HG03469 (cell line): ENCODE data around the gene COL4A1.

ENCODE experiments used
- ATAC-seq: cut with Tn5 transposase; IDR thresholded peaks from one replicate; pipeline ENCODE4 v1.9.1; 2021; ENCODE audit warnings: mild to moderate bottlenecking, moderate library complexity, moderate number of reproducible peaks; ENCODE audit not compliant: unreplicated experiment

The COL4A1 gene

DNA sequence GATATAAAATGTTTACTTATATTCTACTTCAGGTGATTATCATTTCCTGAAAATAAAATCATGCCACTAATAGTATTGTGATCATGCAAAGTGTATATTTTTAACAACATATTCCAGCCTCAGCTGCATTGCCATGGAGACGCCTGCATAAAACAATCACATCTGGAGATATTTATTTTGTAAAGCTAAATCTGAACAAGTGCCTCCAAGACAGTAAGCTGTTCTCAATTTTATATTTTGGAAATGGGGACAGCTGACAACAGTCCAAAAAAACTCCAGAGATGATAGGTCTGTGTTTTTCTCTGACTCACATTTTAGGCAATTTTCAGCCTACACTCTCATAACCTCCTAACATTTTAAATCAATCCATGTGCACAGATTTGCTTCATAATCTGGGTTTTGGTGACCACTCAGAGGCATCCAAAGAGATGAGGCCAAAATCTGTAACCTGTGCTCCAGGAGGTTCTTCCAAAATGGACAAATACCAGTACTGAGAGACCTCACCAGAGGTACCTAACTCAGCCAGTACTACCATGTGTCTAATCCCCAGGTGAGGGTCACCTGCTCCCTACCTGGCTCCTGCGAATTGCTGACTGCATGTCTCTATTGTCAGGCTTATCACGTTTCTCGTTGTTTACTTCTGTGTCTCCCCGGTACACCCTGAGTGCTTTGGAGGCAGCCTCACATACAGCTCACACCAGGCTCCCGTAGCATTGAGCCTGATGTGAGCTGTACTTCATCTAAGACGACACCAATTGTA is 62.7 kb downstream of the COL4A1 start:
- no peak for ATAC-seq

DNA sequence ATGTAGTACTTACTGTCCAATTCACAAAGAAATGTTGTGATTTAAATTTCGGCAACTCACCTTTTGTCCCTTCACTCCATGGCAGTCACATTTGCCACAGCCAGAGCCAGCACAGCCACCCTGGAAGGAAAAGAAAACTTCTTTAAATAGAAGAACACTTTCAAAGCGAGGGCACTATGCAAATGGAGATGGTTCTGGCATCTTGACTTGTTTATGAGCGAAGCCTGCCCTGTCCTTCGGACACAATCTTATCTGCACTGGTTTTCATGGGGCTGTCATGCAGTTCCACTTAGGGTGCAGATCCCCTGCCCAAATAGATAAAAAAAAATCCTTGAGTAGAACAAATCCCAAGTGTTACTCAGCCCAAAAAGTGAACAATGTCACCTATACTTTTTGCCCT is 64.3 kb downstream of the COL4A1 start:
- no peak for ATAC-seq

DNA sequence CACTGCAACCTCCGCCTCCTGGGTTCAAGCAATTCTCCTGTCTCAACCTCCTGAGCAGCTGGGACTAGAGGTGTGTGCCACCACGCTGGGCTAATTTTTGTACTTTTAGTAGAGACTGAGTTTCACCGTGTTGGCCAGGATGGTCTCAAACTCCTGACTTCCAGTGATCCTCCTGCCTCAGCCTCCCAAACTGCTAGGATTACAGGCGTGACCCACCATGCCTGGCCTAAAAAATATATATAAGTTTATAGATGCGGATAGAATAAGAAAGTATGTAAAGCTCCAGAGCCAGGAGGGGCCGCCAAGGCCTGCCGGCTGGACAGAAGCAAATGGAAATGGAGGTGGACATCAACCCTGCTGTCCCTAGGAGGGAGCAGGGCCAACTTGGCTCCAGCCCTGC is 66.0 kb downstream of the COL4A1 start:
- no peak for ATAC-seq

DNA sequence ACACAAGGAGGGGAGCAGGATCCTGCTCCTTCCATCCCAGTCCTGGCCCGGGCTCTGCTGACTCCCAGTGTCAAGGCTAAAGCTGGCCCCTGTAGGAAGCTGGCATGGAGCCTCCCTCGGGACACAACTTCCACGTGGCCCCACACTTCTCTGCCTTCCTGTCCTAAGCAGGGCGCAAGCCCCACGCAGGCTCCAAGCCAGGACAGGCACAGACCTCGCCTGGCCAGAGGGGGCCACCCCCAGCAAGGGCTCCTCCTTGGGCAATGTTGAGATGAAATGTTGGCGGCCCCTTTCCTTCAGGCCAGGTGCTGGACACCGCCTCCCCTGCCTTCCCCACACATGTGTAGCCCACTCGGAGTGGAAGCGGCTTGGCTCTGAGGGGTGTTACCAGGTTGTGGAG is 66.6 kb downstream of the COL4A1 start:
- no peak for ATAC-seq

DNA sequence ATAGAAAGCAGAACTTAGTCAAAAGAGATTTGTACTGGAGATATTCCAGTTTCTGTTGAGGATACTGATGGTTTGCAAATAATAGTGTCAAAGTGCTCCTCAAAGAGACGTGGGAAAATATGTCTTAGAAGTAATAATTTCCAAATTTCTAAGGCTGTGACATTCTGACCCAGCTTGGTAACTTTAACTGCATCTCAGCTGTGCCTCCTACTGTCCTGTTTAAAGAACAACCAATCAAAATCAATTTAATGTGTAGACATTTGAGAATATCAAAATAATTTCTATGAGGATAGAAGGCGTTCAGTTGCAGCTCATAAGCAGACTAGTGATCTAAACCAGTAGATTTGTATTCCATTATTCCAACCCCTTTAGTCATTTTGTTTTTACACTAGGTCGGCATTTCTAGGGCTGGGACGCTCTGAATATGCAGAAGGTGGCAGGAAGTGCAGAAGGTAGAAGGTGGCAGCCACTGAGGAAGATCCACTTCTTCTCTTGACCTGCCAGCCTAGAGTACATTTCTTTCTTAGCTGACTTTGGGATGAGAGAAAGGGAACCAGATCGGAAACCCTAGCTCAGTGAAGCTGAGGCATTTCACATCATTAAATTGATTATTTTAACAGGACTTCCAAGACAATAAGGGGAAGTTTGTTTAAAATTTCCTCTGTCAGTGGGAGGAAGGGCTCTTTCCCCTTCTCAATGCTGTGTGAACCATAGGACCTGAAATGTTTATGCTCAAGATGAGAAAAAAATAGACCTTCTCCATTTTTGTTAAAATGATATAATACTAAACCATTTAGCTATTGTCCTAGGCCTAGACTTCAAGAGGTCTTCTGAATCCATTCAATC is 67.5 kb downstream of the COL4A1 start:
- ATAC-seq, result no peak

DNA sequence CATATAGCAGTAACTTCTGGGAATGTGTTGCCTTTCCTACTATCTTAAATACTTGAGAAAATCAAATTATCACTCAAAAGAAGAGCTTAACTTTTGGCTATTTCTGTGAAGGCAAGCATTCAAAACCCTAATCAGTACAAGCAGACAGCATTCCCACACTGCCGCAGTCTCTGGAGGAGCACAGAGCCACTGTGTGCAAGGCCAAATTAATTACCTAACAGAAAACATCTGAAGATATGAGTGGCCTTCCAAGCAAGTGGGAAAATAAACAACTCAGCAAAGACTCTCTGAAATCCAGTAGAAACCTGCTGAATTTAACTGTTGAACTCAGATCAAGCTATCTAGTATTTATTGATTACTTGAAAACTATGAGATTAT is 68.2 kb downstream of the COL4A1 start:
- no peak for ATAC-seq

DNA sequence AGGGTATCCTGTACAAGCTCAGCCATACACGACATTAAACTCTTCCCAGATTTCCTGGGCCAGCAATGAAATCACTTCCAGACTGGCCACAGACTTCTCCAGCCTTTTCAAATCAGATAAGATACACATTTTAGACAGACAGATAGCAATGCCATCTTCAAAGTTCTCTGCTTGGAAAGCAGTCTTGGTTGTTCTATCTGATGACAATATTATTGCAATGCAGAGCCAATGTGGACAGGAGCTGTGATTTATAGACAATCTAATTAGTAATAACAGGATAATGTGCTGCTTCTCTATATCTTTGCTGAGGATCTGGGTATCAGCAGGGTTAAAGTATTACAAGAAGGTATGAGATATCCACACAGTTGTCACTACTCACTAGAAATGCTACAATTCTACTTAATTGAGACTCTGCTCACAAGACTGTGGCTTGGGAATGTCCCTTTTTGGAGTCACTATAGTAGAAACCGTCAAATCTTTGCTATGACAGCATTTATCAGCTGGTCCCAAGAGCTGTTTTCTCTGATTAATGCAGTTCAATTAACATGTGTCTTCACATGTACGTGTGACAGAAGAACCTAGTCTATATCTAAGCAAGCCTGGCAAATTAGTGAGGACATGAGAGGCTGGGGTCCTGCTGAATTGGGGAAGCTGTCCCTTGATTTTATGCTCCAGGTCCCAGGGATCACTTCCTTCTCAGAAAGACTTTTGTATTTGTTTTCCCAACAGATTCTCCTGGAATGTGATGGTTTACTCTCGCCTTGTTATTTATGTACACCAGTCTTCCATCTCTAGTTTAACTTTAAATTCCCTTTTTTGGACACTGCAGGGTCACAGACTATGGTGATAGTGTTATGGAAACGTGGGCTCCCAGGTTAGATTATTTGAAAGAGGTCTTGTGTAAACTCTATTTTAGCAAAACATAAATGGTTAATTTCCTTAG is 68.8 kb downstream of the COL4A1 start:
- no peak for ATAC-seq

DNA sequence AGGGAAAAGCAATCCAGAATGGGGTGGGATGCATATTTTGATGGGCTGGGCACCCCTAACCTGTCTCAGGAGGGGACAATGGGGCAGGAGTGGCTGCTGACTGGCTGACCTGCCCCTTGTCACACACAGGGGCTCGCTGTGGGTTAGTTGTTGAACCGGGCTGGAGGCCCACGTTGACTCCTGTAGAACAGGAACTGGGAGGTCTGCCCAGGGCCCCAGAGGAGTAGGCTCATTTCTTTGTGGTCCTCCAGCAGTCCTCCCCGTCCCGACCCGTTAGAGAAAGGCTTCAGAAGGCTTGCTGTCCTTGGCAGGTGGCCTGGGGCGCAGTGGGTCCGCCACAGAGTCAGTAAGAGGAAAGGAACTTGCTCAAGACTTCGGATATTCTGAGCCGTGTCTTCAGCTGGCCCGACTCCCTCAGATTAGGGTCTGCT is 70.1 kb downstream of the COL4A1 start:
- ATAC-seq, result no peak

DNA sequence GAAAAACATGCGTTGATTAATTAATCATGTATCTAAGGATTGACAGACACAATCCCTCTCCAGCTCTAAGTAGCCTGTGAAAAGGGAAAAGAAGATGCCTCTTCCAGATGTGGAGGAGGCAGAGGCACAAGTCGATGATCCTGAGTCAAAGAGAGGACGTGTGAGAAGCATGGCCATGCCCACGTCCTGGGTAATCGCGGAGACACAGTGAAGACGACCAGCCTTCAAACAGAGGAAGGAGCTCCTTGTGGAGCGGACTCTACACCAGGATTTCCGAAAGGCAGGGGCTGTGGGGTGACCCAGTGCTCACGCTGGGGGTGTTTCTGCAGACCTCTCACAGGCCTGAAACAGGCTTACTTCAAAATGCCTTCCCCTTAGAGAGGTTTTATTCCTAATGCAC is 70.5 kb downstream of the COL4A1 start:
- ATAC-seq, result no peak

DNA sequence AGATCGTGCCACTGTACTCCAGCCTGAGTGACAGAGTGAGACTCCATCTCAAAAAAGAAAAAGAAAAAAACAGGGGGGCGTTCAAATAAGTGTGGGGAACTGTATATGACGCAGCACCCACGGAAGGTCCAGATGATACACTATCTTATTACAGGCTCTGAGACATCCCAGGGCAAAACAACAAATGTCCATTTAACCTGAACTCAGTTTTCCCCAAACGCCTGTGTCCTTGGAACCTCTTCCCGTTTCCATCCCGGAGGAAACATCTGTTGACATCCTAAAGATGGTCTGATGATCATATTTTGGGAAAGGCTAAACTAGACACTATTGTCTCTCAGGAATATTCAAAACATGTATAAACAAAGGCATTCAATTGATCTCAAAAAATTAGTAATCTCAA is 72.4 kb downstream of the COL4A1 start:
- no peak for ATAC-seq

DNA sequence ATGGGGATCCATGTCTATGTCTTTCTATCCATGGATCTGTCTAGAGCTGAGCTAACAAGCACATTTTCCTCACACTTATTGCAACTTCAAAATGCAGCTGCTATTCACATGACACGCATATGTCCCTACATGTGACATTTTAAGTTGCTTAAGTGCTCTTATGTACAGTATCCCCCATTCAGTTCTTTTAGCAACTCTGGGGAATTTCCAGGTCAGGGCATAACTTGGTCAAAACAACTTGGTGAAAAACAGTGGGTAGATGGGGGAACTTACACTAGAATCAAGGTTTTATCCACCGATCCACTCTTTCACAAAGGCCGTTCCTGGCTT is 73.0 kb downstream of the COL4A1 start:
- ATAC-seq, result no peak

DNA sequence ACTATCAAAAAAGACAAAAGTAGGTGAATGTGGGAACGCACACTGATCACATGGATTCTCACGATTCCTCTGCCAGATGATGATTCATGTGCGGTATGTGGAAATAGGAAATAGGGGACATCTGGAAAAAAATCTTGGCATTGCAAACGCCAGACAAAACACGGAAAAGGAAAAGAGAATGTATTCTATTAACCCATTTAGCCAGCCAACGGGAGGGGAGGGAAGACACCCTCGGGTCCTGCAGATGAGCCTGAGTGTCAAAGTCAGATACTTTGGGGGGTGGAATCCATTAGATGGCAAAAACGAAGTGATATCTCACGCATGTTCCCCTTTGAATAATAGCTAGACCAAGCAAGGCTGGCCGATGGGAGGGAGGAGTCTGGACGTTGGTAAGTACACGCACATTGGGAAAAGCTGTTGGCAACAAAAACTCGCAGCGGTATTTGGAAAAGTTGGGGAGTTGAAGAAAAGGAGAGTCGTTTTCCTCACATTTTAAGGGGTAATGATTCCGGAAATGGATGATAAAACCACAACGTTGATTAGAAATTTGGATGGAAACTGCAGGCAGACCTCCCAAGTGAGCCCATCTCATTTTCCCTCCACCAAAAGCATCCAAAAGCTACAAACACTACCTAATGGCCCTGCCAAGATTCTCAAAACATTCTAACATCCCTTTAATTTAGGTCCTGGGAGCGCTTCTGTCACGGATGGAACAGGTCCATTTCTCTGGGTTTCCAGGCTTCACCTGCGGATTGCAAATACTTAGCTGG is 73.6 kb downstream of the COL4A1 start:
- ATAC-seq, result no peak

DNA sequence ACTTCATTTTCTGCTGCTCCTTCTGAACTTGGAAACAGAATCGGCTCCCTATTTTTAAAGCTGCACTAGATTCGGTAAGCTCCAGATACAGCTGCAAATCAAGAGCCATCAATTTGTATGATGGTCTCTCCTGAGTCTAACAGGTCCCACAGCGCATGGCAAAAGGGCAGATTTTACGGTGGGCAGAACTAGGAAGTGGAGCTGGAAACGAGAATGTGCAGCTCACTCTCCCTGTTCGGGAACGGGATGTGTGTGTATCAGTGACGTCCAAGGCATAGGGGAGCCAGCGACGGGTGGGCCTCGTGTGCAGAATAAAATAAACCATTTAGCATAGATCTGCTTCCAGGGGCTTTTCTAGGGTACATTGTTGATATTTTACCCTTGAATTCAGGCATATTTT is 74.2 kb downstream of the COL4A1 start:
- no peak for ATAC-seq

DNA sequence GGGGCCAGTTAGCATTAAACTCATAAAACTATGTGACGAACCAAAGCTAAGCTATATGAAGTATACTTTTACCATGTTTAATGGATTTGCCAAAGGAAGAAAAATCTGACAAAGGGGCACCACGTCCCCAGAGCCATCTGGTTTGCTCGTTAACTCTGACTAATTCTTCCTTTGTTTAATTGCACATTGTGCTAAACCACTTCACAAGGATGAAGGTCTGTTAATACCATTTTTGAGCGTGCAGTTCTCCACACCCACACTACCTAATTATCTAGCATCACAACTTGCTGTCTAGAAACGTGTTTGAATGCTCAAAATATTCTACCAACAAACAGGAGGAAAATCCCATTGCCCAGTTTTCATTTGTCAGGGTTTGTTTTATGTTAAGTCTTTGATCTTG is 74.8 kb downstream of the COL4A1 start:
- ATAC-seq, result no peak

DNA sequence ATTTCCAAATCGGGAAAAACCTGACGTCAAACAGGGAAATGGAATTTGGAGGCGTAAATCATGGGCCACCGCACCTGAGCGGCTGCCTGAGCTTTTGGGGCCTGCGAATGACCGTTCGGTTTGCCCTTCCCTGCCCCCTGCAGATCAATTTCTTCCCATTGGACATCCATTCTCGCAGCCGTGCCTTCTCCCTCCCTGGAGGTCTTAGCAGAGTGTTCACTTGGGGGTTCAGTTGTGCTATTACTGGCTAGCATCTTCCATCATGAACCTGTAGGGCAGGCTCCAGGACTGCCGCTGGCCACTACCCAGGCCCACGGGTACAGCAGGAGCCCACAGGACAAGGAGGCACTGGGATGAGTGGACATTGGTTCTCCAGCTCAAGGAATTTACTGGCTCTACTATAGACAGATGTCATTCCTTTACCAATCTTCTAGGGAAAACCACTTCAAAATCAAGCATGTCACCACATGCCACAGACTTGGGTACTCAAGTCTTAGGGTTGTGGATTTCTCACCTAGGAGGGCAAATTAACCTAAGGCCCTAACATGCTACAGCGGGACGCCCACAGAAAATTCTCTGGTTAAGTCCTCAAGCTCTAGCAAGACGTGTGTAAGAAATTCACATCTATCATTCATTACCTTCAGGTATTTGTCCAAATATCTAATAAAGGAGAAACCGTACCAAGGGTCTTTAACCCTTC is 75.5 kb downstream of the COL4A1 start:
- ATAC-seq, result no peak

DNA sequence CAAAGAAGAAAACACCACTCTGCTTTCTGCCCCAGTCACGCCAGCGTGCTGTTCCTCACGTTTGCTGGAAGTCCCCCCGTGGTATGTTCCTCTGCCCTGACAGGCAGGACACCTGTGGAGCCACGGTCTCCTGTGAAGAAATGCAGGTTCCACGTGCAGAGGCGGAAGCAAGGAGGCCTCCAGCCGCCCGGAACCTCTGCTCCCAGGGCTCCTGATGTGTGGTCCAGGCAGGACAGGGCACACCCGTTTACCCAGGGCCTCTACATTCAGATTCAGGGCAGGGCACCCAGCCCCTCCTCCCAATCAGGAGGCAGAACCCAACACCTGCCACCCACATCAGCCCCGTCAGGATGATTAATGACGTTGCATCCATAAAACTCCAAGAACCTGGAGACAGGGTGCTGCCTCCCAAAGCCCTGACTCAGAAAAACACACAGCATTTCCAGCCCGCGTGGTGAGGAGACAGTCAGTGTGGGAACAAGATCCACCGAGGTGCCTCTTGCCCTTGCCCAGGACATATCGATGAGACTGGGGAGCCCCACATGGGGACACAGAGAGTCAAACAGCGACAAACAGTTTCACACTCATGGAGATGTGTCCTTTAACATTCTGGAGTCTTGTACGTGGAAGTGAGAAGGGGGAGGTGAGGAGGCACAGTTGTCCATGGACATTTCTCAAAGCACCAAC is 76.2 kb downstream of the COL4A1 start:
- no peak for ATAC-seq

DNA sequence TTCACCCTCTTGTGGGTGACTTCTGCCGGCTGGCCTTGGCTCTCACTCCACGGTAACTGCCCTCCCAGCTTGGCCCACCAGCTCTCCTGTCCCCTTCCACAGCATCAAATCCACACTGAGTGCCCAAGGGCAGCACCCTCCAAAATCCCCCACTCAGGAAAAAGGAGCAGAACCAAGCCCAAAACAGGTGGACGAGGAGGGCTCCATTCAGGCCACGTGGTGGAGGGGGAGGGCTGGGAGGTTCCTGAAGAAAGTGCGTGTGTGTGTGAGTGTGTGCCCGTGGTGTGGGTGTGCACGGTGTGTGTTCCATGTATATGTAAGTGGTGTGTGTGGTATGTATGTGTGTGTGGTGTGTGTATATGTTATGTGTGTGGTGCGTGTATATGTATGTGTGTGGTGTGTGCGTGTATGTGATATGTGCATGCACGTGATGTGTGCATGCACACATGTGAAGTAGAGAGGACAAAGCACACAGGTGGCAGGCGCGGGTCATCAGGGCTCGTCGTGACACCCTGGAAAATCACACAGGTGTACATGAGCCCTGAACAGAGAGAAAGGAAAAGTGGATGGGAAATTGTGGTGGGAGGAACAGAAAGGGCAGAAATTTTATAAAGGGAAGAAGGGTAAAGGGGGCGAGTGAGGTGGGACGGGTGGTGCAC is 76.9 kb downstream of the COL4A1 start:
- ATAC-seq, result no peak

DNA sequence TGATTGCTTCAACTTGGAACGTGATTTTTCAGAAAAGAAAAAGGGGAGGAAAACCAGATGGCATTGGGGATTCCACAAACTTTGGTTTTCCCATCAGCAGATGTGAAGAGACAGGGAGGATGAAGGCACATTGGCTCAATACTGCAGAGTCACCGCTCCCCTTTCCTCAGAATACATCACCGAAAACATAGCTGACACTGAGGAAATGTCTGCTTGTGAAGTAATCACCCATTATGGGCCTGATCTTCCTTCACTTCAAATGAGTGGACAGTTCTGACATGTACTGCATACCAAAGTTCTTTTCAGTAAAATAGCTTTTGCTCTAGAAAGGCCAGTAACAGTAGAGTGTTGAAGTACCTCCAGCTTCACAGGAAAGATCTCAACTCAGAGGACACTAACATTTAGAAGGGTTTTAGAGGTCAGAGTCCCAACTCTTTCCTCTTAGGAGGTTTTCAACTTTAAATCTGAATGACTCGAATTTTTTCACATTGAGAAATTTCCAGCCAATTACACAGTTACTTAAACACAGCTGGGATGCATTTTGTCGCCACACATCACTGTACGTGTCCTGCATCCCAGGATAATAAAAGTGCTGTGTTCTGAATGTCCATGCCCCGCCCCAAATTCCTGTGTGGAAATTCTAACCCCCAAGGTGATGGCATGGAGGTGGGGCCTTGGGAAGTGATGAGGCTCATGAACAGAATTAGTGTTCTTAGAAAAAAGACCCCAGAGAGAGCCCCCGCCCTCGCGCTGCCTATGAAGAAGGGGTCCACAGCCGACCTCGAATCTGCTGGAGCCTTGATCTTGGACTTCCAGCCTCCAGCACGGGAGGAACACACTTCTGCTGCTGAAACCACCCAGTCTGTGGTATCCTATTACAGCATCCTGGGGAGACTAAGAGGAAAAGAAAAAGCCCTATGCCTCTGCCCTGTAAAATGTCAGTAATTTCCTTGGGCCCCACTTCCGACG is 77.7 kb downstream of the COL4A1 start:
- ATAC-seq, result no peak
